Chondrocyte (in vitro differentiated cells): ENCODE results near the gene RPSA. TPM values are rescaled to one million over a fixed set of nuclear protein-coding genes. Genes with fewer than 3 reads are reported as not detected.

ENCODE experiments used
- DNase-seq: peaks from one replicate; pipeline ENCODE4 v3.0.0; 2021; ENCODE audit warnings: mixed read lengths, low spot score
- H3K27ac Mint-ChIP-seq: one replicate; pipeline ENCODE4 v1.8.0; 2021; ENCODE audit warnings: mild to moderate bottlenecking, moderate library complexity, mixed read lengths; ENCODE audit not compliant: unreplicated experiment
- H3K27me3 Mint-ChIP-seq: 2 replicates; pipeline ENCODE4 v1.8.0; 2021; ENCODE audit warnings: low read depth, mixed read lengths
- H3K36me3 Mint-ChIP-seq: 2 replicates; pipeline ENCODE4 v1.8.0; 2021; ENCODE audit warnings: low read depth, mixed read lengths
- H3K4me1 Mint-ChIP-seq: 2 replicates; pipeline ENCODE4 v1.8.0; 2021; ENCODE audit warnings: low read depth, mild to moderate bottlenecking, mixed read lengths
- H3K4me3 Mint-ChIP-seq: one replicate; pipeline ENCODE4 v1.8.0; 2021; ENCODE audit warnings: mild to moderate bottlenecking, moderate library complexity, mixed read lengths; ENCODE audit not compliant: unreplicated experiment
- H3K9me3 Mint-ChIP-seq: 2 replicates; pipeline ENCODE4 v1.8.0; 2021; ENCODE audit warnings: low read depth, mixed read lengths
- total RNA-seq: library from RNA; stranded (reverse); gene quantifications from 3 replicates; pipeline ENCODE4 v1.2.1, GENCODE V29; 2021
- TF ChIP-seq, protein P1 (sequence below): fragments of 200-600 bp; sonication (generic); IDR thresholded peaks from 2 replicates; pipeline ENCODE4 v1.5.0; 2021; ENCODE audit warnings: antibody characterized with exemption, mild to moderate bottlenecking, moderate library complexity

Gene RPSA
- total RNA-seq, 1 donor from 2014 or later = 723 TPM

- H3K4me1 Mint-ChIP-seq = no peaks in the 10 kb centered on the region
- H3K27ac Mint-ChIP-seq = no peak overlapping the region
- no peak overlapping the region for H3K4me3 Mint-ChIP-seq
Measured at GRCh38 chr3:39396690-39397089, 9.8 kb upstream of the RPSA start.

DNA sequence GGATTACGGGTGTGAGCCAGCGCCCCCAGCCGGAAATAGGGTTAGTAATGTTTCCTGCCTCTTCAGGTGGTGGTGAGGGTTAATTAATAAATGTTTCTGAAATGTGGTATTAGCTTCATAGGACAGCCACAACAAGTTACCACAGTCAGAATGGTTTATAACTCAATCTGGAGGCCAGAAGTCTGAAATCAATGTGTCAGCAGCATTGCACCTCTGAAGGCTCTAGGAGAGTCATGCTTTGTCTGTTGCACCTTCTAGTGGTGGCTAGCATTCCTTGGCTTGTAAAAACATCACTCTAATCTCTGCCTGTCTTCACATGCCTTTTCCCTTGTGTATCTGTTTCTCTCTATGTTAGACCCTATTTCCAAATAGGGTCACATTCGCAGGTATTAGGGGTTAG lies 7.8 kb upstream of the RPSA start:
- TF ChIP-seq, protein P1, sequence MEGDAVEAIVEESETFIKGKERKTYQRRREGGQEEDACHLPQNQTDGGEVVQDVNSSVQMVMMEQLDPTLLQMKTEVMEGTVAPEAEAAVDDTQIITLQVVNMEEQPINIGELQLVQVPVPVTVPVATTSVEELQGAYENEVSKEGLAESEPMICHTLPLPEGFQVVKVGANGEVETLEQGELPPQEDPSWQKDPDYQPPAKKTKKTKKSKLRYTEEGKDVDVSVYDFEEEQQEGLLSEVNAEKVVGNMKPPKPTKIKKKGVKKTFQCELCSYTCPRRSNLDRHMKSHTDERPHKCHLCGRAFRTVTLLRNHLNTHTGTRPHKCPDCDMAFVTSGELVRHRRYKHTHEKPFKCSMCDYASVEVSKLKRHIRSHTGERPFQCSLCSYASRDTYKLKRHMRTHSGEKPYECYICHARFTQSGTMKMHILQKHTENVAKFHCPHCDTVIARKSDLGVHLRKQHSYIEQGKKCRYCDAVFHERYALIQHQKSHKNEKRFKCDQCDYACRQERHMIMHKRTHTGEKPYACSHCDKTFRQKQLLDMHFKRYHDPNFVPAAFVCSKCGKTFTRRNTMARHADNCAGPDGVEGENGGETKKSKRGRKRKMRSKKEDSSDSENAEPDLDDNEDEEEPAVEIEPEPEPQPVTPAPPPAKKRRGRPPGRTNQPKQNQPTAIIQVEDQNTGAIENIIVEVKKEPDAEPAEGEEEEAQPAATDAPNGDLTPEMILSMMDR = no peak

More at GRCh38 chr3:39396690-39397089, 9.8 kb upstream of the RPSA start:
- H3K9me3 Mint-ChIP-seq = no peaks in the 10 kb centered on the region
- no peak for DNase-seq
- no peaks in the 10 kb centered on the region for H3K27me3 Mint-ChIP-seq
- H3K36me3 Mint-ChIP-seq = peaks cover 35% of the 10 kb centered on the region
- TF ChIP-seq, protein P1 = no peak

DNA sequence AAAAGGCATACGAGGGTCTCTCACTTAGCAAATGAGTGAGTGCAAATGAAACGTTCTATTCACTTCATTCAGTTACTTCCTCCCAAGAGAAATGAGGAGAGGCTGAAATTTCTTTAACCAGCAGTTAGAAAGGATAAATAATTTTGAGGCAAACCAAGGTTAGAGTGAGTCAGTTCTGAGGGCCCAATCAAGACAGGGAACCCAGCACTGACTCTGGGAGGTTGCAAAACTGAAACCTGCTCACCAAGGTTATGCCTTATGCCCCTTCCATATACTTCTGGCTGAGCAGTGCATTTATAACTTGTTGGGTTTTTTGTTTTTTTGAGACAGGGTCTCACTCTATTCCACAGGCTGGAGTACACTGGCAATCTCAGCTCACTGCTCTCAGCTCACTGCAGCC lies 4.5 kb upstream of the RPSA start:
- Mint-ChIP-seq H3K36me3 (peaks cover 11% of the 10 kb centered on the region), H3K27me3 (no peaks in the 10 kb centered on the region), H3K4me1 (peaks cover 8% of the 10 kb centered on the region), H3K27ac (no peak overlapping the region), H3K9me3 (no peaks in the 10 kb centered on the region), H3K4me3 (no peak overlapping the region)
- TF ChIP-seq, protein P1 = no peak
- DNase-seq = no peak

More for the DNA sequence above, 7.8 kb upstream of the RPSA start:
- DNase-seq = no peak
- H3K36me3 Mint-ChIP-seq = peaks cover 27% of the 10 kb centered on the region
- no peaks in the 10 kb centered on the region for H3K4me1 Mint-ChIP-seq
- H3K4me3 Mint-ChIP-seq = no peak overlapping the region
- H3K27me3 Mint-ChIP-seq = no peaks in the 10 kb centered on the region
- H3K27ac Mint-ChIP-seq = no peak overlapping the region
- H3K9me3 Mint-ChIP-seq = no peaks in the 10 kb centered on the region

- Mint-ChIP-seq H3K4me1 (peaks cover 24% of the 10 kb centered on the region), H3K27me3 (no peaks in the 10 kb centered on the region), H3K36me3 (peaks cover 15% of the 10 kb centered on the region), H3K4me3 (no peak overlapping the region), H3K9me3 (no peaks in the 10 kb centered on the region), H3K27ac (no peak overlapping the region)
- TF ChIP-seq, protein P1 = no peak
- DNase-seq = no peak
Measured at GRCh38 chr3:39404943-39405686, 1.4 kb upstream of the RPSA start.

DNA sequence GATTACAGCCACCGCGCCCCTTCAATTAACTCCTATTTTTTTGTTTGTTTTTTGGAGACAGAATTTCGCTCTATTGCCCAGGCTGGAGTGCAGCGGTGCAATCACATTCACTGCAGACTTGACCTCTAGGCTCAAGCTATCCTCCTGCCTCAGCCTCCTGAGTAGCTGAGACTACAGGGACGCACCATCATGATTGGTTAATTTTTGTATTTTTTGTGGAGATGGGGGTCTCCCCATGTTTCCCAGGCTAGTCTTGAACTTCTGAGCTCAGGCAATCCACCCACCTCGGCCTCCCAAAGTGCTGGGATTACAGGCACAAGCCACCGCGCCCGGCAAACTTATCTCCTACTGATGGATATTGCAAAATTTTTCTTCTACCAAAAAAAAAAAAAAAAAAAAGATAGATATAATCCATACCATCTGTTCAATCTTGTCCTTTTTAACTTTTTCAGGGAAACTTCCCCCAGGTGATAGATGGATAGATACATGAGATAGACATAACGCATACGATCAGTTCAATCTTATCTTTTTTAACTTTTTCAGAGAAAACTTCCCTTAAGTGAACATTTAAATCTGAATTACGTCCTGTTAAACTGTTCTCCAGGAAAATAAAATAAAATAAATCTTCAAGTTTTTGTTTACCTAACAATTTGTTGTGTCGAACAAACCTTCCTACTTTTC lies 693 bp upstream of the RPSA start:
- Mint-ChIP-seq H3K4me3 (peak overlapping the region; percentile 92), H3K27ac (peak overlapping the region; percentile 98), H3K9me3 (no peaks in the 10 kb centered on the region), H3K4me1 (peaks cover 28% of the 10 kb centered on the region), H3K27me3 (no peaks in the 10 kb centered on the region), H3K36me3 (peaks cover 20% of the 10 kb centered on the region)
- no peak for DNase-seq
- TF ChIP-seq, protein P1 = no peak
